HG02938 (cell line): Measurements from ENCODE around the gene RAB3IL1.
"Not testable (repeated sequence)": the region's sequence is repeated elsewhere in the genome, so short reads cannot be mapped to it uniquely, and the experiment has no call there.

Source experiments
- ATAC-seq: cut with Tn5 transposase; IDR thresholded peaks from one replicate; pipeline ENCODE4 v1.9.1; 2021; ENCODE audit warnings: mild to moderate bottlenecking, moderate library complexity; ENCODE audit not compliant: unreplicated experiment

RAB3IL1 gene

DNA sequence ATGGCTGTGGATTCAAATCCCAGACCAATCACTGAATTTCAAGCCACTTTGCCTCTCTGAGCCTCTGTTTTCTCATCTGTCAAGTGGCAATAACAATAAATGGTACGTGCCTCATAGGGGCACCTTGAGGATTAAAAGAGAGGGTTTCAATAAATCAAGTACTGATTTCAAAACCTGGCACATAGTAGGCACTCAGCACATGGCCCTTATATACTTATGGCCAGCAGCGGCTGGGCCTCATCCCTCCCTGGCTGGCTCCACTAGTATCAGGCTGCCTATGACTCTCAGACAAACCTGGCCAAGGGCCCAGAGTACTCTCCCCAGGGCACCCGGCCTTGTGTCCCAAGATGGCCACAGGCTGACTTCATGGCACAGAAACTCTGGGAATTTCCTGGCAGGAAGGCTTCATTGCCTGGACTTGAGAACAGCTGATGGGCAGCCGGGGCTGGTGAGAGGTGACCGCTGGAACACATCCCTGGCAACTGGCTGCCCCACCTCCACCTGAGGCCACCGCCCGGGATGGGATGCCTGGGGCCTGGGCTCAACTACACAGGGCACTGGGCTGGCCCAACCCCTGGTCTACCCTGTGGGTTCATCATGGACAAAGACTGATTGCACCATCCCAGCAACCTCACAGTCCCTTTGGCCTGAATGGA, 29.4 kb downstream of the RAB3IL1 start:
- no peak for ATAC-seq

DNA sequence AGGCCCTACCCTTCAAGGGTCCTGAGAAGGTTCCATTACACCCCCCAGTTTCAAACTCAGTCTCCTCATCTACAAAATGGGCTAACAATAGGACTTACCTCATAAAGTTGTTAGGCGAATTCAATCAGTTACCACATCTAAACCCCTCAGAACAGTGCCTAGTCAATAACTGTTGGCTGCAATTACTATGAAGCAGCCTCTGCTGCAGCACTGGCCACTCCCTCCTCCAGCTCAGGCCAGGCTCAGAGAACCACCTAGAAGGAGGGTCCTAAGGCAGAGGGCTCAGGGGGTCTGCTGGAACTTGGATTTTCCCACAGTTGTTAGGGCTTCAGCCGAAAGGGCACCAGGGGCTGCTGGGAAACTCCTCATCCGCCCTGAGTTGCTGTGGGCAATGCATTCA, 30.7 kb downstream of the RAB3IL1 start:
- no peak for ATAC-seq

DNA sequence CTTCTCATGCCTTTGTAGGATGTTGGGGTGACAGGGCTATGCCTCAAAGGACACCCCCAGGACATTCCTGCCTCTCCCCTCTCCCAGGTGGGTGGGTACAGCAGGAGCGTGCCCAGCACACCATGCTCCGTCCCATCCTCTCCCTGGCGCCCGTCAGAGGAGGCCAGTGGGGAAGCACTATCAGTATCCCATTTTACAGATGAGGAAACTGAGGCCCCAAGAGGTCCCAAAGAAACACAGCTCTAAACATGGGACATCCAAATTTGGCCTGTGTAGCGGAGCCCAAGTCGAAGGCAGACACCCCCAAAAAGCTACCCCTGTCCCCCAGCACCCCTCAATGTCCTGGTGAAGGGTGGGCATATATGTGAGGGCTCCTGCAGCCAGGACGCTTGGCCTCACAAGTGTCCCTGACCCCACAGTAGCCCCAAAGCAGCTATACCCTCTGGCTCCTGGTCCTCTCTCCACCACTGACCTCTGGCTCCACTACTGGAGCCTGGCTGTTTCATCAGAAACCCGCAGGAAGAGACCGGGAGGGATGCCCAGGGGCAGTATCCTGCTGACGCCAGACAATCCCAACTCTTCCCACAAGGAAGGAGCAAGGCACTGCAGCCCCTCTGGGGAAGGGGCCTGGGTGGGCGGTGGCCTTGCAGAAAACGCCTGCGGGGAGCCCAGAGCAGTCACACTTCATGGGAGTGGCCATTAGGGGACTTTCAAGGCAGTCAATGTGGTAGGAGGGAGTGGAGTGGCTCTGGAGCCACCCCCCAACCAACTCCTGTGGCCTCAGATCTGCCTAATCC, 31.4 kb downstream of the RAB3IL1 start:
- ATAC-seq: no peak

DNA sequence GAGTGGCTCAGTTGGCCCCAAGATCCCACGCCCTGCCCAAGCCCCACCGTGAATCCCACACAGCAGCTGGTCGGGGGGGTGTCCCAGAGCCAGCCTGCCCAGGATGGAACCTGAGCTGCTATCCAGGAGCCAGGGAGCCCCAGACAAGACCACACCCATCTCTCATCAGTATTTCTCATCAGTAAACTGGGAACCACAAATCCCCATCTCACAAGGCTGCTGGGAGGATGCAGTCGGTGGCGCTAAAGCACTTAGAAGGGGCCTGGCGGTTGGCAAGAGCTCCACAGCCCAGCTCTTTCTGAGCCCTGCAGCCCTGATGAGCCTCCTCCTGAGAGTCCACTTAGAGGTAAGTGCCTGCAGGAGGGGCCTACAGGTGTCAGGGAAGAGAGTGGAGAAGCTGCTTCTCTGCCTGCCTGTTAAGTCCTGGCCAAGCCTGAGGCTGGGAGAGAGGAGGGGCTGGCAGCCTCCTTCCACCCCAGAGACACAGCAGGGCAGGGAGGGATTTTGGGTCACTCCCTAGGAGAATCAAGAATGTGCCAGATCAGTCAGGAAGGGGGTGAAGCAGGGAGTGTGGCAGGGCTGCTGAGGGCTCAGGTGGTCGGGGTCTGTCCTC, 32.1 kb downstream of the RAB3IL1 start:
- ATAC-seq: no peak

DNA sequence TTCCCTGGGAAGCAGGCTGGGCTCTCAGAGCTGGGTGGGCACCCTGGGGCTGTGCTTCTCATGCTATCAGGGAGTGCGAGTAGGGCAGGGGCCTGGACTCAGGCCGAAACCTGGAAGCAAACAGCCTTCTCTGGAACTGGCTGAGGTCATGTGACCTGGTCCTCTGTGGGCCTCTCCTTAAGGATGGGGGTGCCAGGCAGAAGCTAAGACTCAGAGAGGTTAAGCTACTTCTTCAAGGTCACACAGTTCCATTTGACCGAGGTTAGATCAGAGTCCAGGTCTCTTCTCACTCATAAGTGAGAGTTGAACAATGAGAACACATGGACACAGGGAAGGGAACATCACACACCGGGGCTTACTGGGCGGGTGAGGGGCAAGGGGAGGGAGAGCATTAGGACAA, 33.4 kb downstream of the RAB3IL1 start:
- ATAC-seq: no peak

DNA sequence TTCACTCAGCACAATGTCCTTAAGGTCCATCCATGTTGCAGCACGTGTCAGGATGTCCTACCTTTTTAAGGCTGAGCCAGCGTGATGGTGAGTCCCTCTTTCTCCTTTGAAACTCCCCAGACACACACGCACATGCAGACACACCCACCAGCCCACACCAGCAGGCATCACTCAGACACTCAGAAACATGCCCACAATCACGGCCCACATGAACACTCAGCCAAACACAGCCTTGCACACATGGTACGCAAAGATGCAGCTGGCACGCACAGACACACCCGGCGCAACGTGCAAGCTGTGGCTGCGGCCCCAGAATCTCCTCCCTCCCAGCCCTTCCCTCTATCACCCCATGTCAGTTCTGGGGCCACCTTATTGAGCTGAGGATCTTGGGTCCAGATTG, 34.0 kb downstream of the RAB3IL1 start:
- ATAC-seq: no peak

DNA sequence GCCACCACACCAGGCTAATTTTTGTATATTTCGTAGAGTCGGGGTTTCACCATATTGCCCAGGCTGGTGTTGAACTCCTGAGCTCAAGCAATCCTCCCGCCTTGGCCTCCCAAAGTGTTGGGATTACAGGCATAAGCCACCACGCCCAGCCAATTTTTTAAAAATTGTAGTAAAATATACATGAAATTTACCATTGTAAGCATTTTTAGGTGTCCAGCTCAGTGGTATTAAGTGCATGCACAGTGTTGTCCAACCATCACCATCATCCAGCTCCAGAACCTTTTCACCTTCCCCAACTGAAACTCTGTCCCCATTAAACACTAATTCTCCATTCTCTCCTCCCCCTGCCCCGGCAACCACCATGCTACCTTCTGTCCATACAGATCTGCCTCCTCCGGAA, 34.5 kb downstream of the RAB3IL1 start:
- no peak for ATAC-seq

DNA sequence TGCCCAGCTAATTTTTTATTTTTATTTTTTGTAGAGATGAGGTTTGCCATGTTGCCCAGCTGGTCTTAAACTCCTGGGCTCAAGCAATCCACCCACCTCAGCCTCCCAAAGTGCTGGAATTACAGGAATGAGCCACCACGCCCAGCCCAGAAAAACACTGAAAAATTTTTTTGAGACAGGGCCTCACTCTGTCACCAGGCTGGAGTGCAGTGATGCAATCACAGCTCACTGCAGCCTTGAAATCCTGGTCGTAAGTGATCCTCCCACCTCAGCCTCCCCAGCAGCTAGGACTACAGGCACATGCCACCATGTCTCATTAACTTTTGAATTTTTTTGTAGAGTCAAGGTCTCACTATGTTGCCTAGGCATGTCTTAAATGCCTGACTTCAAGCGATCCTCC, 35.1 kb downstream of the RAB3IL1 start:
- not testable (repeated sequence) for ATAC-seq

DNA sequence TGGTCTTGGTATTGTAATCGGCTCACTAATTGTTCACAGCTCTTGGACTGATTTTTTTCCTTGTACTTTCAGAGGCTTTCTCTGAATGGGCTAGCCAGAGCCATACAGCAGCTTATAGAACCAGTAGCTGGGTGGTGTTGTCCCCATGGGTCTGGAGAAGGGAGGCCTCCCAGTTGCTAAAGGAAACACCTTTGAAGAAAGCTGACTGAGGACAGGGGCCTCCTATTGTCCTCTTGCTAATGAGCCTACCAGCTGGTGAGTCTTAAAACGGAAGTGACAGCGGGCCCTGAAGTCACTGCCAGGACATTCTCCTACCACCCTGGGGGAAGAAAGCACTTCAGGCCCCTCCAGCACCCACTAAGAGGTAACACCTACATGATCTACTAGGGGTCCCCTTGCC, 36.0 kb downstream of the RAB3IL1 start:
- no peak for ATAC-seq

DNA sequence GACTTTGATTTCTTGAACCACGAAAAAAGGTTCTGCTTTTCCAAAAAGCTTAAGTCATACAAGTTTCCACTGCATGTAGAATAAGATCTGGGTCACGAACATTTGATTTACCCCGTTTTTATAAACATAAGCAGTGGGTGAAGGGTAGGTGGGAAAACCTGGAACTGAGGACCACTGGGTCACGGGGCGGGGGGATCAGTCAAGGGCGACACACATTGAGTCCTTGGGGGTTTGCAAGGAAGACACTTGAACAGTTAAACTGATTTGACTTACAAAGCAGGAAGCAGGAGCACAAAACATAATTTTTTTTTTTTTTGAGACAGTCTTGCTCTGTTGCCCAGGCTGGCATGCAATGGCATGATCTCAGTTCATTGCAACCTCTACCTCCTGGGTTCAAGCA, 36.9 kb downstream of the RAB3IL1 start:
- ATAC-seq: no peak

DNA sequence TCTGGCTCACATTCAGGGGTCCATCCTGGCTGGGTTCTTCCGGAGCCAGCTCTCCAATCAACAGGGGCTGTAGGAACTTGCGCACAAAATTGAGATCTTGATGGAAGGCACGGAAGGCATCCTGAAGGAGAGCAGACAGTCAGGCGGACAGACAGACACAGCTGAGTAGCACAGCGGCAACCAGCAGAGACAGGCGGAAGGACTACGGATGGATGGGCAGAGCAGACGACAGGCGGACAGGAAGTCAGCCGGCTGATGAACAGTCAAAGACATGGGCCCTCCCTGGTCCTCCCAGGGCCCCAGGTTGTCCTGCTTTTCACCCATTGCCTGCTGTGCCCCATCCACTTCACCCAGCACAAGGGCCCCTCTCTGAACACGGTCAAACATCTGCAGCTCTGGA, 37.3 kb downstream of the RAB3IL1 start:
- no peak for ATAC-seq

DNA sequence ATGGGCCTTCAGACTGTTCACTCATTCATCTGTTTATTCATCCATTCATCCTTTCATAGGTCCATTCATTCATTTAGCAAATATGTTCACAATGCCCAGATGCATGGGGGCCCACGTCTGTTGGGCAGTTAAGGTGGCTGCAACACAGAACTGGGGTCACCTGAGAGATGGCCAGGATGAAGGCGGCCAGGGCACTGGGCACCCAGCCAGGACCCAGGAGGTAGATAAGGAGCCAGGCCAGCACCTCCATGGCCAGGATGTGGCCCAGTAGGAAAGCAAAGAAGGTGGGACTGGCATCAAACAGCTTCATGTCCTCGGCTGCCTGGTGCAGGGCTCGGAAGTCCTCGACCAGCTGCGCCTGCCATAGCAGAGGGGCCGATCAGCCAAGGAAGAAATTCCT, 38.2 kb downstream of the RAB3IL1 start:
- no peak for ATAC-seq

DNA sequence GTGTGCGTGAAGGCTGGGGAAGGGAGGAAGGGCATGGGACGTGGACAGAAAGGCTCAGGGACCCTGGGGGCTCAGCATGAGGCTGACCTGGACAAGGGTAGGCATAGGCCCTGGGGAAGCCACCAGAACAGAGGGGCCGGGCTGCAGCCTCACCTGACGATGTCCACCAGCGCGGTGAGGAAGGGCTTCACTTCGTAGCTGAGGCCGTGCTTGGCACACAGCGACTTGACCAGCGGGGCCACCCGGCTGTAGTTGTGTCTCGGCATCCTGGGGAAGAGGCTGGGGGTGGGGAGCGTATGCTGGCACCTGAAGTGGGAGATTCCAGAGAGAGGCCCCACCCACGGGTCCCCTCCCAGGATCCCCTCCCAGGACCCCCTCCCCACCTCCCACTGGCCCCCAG, 41.7 kb downstream of the RAB3IL1 start:
- no peak for ATAC-seq

DNA sequence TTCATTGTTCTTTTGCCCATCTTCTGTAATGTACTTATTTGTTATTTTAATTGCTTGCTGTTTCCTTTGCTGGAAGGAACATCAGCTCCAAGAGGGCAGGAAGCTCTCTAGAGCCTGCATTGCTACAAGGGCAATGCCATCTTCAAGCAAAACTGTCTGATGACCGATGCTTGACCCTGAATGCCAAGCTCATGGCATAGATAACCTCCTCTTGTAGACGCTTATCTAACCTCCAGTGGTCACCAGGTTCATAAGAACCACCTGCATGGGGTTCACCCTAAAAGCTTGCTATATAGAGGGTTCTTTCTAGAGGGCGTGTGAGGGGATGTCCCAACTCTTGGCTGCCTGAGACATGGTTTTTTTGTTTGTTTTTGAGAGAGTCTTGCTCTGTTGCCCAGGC, 42.5 kb downstream of the RAB3IL1 start:
- ATAC-seq: no peak

DNA sequence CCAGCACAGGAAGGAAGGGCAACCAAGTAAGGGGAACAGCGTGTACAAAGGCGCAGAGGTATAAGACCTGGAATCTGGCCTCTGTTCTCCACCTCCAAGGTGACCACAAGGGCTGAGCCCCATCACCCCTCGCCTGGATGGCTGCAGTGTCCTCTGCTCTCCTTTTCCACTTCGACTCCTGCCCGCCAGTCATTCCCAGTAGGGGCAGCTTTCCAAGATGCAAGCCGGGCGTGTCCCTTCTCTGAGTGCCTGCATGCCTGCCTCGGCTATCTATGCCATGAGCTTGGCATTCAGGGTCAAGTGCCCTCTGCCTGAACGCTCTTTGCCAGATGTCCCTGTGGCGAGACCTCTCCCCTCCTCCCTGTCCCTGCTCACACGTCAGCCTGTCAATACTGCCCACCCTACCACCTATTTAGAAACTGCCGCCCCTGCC, 43.0 kb downstream of the RAB3IL1 start:
- ATAC-seq: no peak

DNA sequence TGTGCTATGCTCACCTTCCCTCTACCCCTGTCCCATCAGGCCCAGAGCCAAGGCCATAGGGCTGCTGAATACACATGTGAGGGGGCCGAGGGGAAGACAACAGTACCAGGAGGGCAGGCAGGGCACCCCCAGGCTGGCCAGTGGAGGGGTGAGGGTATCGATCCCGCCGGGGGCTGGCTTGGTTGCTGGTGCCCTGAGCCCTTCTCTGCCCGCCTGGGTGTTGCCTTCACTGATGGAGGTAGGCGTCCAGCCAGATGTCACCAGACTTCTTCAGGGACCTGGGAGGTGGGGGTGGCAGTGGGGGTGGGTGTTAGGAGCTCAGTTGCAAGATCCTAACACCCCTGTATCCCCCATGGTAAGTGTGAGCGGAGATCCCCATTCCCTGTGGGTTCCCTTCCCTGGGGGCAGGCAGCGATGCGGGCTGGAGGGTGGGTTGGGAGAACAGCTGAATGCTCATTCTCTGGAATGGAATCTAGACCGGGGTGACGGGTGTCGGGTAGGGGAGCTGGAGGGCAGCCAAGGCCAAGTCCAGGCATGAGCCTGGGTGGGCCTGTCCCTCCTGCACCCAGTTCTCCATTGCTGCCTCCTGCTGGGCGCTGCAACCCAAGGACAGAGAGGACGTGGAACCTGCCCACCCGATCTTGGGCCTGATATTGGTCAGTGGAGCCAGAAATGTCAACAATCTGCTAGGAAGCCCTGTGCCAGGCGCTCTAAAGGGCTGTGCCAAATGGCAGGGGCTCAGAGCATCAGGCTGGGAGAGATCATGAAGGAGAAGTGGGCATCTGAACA, 43.6 kb downstream of the RAB3IL1 start:
- ATAC-seq: no peak

DNA sequence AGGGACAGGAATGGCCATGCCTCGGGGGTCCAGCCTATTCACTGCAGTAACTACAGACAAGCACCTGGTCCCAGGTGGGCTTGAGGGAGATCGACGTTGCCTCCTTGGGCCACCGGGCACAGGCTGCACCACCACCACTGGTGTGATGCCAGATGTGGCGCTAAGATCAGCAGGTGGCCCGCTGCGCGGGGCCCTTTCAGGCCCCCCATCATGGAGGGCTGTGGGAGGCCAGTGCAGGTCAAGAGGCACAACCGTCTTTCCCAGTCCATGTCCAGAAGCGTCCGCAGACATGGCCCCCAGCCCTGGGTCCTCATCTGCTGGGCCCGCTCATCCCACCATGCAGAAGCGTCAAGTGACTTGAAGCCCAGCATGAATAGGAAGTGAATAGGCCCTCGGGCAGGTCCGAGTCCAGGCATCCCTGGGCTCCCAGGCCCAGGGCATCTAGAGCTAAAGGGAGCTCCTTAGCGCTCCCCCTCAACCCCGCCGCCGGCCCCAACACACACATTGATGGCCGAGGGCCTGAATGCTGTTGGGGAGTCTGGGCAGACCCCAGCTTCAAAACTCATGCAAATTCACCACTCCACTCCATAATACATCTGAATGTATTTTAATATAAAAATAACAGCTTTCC, 44.3 kb downstream of the RAB3IL1 start:
- ATAC-seq: no peak

DNA sequence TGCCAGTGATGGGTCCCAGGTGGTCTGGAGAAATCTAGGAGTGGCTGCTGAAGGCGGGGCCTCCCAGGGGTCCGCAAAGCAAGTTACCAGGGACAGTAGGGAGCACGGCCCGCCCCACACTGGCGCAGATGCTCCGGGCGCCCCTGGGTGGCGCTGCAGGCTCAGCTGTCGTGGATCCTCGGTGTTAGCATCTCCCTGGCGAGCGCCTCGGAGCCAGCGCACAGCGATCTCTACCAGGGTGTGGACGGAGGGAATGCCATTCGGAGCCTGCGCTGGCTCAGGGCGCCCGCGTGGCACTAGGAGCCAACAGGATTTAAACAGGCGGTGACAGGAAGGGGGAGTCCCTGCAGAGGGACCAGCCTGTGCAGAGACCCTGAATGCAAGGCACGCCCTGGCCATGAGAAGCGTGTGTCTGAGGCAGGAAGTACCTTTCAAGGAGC, 46.2 kb downstream of the RAB3IL1 start:
- ATAC-seq: peak; percentile 70

DNA sequence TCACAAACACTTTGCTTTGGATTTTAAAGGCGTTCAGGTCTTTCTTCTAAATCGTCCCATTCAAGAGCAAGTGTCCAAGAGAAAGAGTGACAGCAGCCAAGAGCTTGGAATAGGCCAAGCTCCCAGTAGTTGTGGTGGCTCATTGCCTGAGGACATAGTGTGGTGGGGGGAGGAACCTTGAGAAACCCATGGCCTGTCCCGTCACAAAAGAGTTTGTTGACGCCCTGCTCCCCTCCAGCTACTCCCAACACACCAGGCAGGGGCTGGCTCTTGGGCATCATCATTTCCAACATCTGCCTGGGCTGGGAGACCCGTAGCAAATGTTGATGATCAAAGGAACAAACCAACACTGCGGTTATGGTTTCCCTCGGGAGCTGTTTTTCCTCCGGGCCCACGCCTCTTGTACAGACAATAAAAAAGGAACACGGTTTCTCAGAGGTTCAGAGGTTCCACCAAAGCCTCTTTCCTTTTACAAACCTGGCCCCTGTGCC, 46.8 kb downstream of the RAB3IL1 start:
- ATAC-seq: no peak

DNA sequence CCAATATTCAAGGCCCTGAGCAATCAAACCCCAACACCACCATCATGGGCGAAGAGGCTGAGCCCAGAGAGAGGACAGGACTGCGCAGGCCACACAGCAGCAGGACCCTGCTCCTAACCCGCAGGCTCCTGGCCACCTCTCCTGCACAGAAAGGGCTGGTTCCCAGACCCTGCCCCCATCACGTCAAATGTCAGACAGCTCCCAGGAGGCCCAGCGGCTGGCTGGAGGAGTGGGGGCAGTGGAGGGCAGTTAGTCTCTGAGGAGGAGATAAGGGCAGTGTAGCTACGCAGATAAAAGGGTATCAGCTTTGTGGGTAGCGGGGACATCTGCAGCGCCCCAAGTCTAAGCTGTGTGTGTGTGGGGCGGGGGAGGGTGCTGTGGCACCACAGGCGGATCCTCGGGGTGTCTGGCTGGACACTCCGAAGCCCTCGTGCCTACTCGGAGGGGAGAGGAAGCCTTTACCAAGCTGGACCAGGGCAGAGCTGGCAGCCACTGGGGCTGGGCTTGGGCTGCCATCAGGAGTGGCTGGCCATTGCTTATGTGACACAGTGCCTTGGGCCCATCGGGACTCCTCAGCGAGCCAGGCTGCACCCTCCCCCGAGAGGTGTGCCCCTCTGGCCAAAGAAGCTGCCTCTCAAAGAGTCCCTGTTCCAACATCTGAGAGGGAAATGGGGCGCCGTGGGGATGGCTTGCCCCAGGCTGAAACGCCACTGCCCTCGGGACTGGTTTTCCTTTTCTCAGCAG, 47.5 kb downstream of the RAB3IL1 start:
- no peak for ATAC-seq
